GM06990 (cell line): ENCODE data around the gene CCDC92B.

Source experiments
- DNase-seq: peaks from one replicate; pipeline ENCODE4 v3.0.0-alpha.2; 2011; ENCODE audit not compliant: insufficient read length; ENCODE audit errors: extremely low read depth
- H3K27me3 ChIP-seq: replicated peaks from 2 replicates; pipeline ENCODE4 v1.6.0; 2011; ENCODE audit warnings: low read length; ENCODE audit not compliant: control insufficient read depth, insufficient read depth
- H3K36me3 ChIP-seq: 2 replicates; pipeline ENCODE4 v1.5.1; 2011; ENCODE audit warnings: low read length; ENCODE audit not compliant: control insufficient read depth, insufficient read depth
- H3K4me3 ChIP-seq: replicated peaks from 2 replicates; pipeline ENCODE4 v1.5.1; 2011; ENCODE audit warnings: low read depth, mild to moderate bottlenecking, control low read depth, low read length
- CTCF ChIP-seq: IDR thresholded peaks from 2 replicates; pipeline ENCODE4 v1.5.1; 2011; ENCODE audit warnings: low read length, control low read depth, mild to moderate bottlenecking, inconsistent platforms; ENCODE audit not compliant: insufficient read depth, poor library complexity, severe bottlenecking

The CCDC92B gene

GRCh38 chr17:2703606-2704005, 45.8 kb downstream of the CCDC92B start:
- no peak for TF ChIP-seq CTCF
- no peaks in the 10 kb centered on the region for H3K27me3 ChIP-seq
- H3K36me3 ChIP-seq: peaks cover 41% of the 10 kb centered on the region
- no peak overlapping the region for H3K4me3 ChIP-seq
- no peak for DNase-seq

GRCh38 chr17:2703181-2703580, 46.3 kb downstream of the CCDC92B start:
- no peak for TF ChIP-seq CTCF
- DNase-seq: no peak
- peaks cover 44% of the 10 kb centered on the region for H3K36me3 ChIP-seq
- H3K4me3 ChIP-seq: no peak overlapping the region
- H3K27me3 ChIP-seq: no peaks in the 10 kb centered on the region

GRCh38 chr17:2701996-2702741, 47.3 kb downstream of the CCDC92B start:
- Histone ChIP-seq H3K36me3 (peaks cover 47% of the 10 kb centered on the region), H3K27me3 (no peaks in the 10 kb centered on the region), H3K4me3 (no peak overlapping the region)
- no peak for DNase-seq
- TF ChIP-seq CTCF: no peak

- H3K27me3 ChIP-seq: no peaks in the 10 kb centered on the region
- H3K36me3 ChIP-seq: peaks cover 48% of the 10 kb centered on the region
- DNase-seq: no peak
- TF ChIP-seq CTCF: no peak
- no peak overlapping the region for H3K4me3 ChIP-seq
Measured at GRCh38 chr17:2701161-2701995, 48.1 kb downstream of the CCDC92B start.

GRCh38 chr17:2700491-2701141, 48.8 kb downstream of the CCDC92B start:
- TF ChIP-seq CTCF: no peak
- no peak for DNase-seq
- peaks cover 50% of the 10 kb centered on the region for H3K36me3 ChIP-seq
- H3K4me3 ChIP-seq: no peak overlapping the region
- H3K27me3 ChIP-seq: no peaks in the 10 kb centered on the region
